Tibial artery (tissue), 4 donors: ENCODE measurements around the gene TPPP3.

Source experiments
- DNase-seq, 2 donors: peaks; one replicate each; pipeline ENCODE4 v3.0.0-alpha.2; 2019
- H3K27ac ChIP-seq, 2 donors: fragments of 200-600 bp; sonication (generic) in 1 of 2; 1 replicate in 1 of 2; 2 replicates in 1 of 2; pipeline ENCODE4 v1.5.1; 2018 to 2019; ENCODE audit warnings: mild to moderate bottlenecking in 1 of 2
- H3K27me3 ChIP-seq, 2 donors: fragments of 200-600 bp; sonication (generic) in 1 of 2; one replicate each; pipeline versions ENCODE4 v1.5.1 to v1.6.0; 2016 to 2019
- H3K36me3 ChIP-seq, 3 donors: fragments of 200-600 bp; sonication (generic) in 2 of 3; one replicate each; pipeline ENCODE4 v1.5.1; 2016 to 2019; ENCODE audit warnings: mild to moderate bottlenecking in 2 of 3
- H3K4me1 ChIP-seq, 4 donors: fragments of 200-600 bp; sonication (generic) in 2 of 4; 1 replicate in 3 of 4; 2 replicates in 1 of 4; pipeline ENCODE4 v1.5.1; 2016 to 2019
- H3K4me3 ChIP-seq, 2 donors: fragments of 200-600 bp; sonication (generic) in 1 of 2; 1 replicate in 1 of 2; 2 replicates in 1 of 2; pipeline ENCODE4 v1.5.1; 2018 to 2019; ENCODE audit warnings: mild to moderate bottlenecking in 2 of 2
- H3K9me3 ChIP-seq, 3 donors: fragments of 200-600 bp; sonication (generic) in 1 of 3; one replicate each; pipeline ENCODE4 v1.5.1; 2016 to 2019
- intact Hi-C: fragments of 100-400 bp; cut with DNase I; formaldehyde crosslinking; loops from one replicate; pipeline ENCODE4 v1.15.0; 2023; ENCODE audit warnings: low total_unique reads
- TF ChIP-seq, protein P1 (sequence below), 2 experiments: fragments of 200-600 bp in 1 of 2; fragments of 450-650 bp in 1 of 2; IDR thresholded peaks; one replicate each; pipeline ENCODE4 v1.5.1; 2017 to 2019; ENCODE audit warnings: antibody characterized with exemption in 2 of 2, mild to moderate bottlenecking in 1 of 2, moderate library complexity in 1 of 2

The TPPP3 gene

DNA sequence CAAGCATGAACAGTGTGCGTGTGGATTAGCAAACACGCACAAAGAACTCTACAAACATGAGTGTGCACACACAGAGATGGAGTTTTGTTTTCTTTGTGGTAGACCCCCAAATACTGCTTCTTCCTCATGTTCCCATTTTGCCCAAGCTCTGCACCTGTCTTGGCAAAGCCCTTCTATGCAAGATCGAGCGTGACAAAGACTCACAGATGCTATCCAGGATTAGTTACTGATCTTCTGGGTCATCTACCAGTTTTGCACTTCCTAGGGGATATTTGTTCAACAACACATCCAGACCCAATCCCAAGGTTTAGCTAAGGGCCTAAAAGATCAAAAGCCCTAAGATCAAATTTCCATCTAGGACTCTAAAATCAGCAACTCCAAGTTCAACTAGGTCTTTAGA lies 50.7 kb downstream of the TPPP3 start:
- DNase-seq = no peak
- H3K27me3 ChIP-seq = no peaks in the 10 kb centered on the region
- intact Hi-C loops = no loop called here
- H3K27ac ChIP-seq = no peak overlapping the region
- no peaks in the 10 kb centered on the region for H3K9me3 ChIP-seq
- no peaks in the 10 kb centered on the region for H3K4me1 ChIP-seq
- H3K4me3 ChIP-seq = no peak overlapping the region
- no peaks in the 10 kb centered on the region for H3K36me3 ChIP-seq
- TF ChIP-seq, protein P1, sequence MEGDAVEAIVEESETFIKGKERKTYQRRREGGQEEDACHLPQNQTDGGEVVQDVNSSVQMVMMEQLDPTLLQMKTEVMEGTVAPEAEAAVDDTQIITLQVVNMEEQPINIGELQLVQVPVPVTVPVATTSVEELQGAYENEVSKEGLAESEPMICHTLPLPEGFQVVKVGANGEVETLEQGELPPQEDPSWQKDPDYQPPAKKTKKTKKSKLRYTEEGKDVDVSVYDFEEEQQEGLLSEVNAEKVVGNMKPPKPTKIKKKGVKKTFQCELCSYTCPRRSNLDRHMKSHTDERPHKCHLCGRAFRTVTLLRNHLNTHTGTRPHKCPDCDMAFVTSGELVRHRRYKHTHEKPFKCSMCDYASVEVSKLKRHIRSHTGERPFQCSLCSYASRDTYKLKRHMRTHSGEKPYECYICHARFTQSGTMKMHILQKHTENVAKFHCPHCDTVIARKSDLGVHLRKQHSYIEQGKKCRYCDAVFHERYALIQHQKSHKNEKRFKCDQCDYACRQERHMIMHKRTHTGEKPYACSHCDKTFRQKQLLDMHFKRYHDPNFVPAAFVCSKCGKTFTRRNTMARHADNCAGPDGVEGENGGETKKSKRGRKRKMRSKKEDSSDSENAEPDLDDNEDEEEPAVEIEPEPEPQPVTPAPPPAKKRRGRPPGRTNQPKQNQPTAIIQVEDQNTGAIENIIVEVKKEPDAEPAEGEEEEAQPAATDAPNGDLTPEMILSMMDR (IDR thresholded peaks at IDR 0.05) = no peak

DNA sequence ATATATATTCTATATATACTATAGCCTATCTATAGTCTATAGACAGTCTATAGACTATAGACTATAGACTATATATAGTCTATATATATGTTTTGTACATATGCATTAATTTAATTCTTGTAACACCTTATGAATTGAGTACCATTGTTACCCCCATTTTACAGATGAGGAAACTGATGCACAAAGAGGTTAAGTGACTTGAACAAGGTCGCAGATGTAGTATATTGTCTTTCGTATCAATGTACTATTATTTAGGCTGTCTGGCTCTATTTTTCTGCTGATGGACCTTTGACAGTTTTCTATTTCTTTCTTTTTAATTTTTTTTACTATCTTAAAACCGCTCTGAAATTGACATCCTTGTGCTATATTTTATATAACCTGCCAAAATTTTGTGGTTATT lies 52.0 kb downstream of the TPPP3 start:
- no peaks in the 10 kb centered on the region for H3K4me1 ChIP-seq
- TF ChIP-seq, protein P1 (IDR thresholded peaks at IDR 0.05) = no peak
- no peak overlapping the region for H3K4me3 ChIP-seq
- no peaks in the 10 kb centered on the region for H3K27me3 ChIP-seq
- no peaks in the 10 kb centered on the region for H3K36me3 ChIP-seq
- no peak overlapping the region for H3K27ac ChIP-seq
- DNase-seq = no peak
- H3K9me3 ChIP-seq = no peaks in the 10 kb centered on the region
- intact Hi-C loops = no loop called here
